ENCODE results near the gene TDRD7. TPM values are rescaled to one million over a fixed set of nuclear protein-coding genes. Genes with fewer than 3 reads are reported as not detected.

Gene TDRD7
- total and polyA plus RNA-seq, 2 of the 13 experiments (the other 11 are each of a cell fraction or from before 2014, with no cell fraction given): 9.8 to 15.5 TPM

GRCh38 chr9:97531888-97532376, 120.0 kb downstream of the TDRD7 start:
- 25% methylated on average over 9 of the region's 9 CpGs for WGBS (ENCODE audit: low lambda C conversion rate)
- ATAC-seq: no peak
- intact Hi-C loops (cut with micrococcal nuclease; ENCODE audit: unreplicated experiment): no loop called here
- TF ChIP-seq ZNF792 (CRISPR knock-in tag; IDR thresholded peaks at IDR 0.05) (no peak), RBAK (CRISPR knock-in tag; IDR thresholded peaks at IDR 0.05) (no peak), FOXP1 (IDR thresholded peaks at IDR 0.05) (no peak), FOXP1 (CRISPR knock-in tag; IDR thresholded peaks at IDR 0.05) (no peak), TGIF2 (CRISPR knock-in tag; IDR thresholded peaks at IDR 0.05) (no peak), ZNF782 (CRISPR knock-in tag; IDR thresholded peaks at IDR 0.05; ENCODE audit: borderline replicate concordance) (no peak)
- TF ChIP-seq, protein P1, sequence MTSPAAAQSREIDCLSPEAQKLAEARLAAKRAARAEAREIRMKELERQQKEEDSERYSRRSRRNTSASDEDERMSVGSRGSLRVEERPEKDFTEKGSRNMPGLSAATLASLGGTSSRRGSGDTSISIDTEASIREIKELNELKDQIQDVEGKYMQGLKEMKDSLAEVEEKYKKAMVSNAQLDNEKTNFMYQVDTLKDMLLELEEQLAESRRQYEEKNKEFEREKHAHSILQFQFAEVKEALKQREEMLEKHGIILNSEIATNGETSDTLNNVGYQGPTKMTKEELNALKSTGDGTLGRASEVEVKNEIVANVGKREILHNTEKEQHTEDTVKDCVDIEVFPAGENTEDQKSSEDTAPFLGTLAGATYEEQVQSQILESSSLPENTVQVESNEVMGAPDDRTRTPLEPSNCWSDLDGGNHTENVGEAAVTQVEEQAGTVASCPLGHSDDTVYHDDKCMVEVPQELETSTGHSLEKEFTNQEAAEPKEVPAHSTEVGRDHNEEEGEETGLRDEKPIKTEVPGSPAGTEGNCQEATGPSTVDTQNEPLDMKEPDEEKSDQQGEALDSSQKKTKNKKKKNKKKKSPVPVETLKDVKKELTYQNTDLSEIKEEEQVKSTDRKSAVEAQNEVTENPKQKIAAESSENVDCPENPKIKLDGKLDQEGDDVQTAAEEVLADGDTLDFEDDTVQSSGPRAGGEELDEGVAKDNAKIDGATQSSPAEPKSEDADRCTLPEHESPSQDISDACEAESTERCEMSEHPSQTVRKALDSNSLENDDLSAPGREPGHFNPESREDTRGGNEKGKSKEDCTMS (CRISPR knock-in tag; conservative IDR thresholded peaks at IDR 0.05): no peak
- H4K20me1 ChIP-seq (ENCODE audit: insufficient read depth, low read length): no peaks in the 10 kb centered on the region
- no peaks in the 10 kb centered on the region for H3K79me2 ChIP-seq (ENCODE audit: insufficient read depth, low read length)
- H3K27ac ChIP-seq (ENCODE audit: extremely low read length, insufficient read depth, low read length): no peak overlapping the region
- no TSS peak for BruUV-seq (replicated peaks)
- H3K9me3 ChIP-seq (ENCODE audit: low read length): no peaks in the 10 kb centered on the region
- no peaks in the 10 kb centered on the region for H3K36me3 ChIP-seq (replicated peaks in 1 of 2; ENCODE audit: control insufficient read depth in 1 of 2, insufficient read depth in 2 of 2, low read length in 2 of 2)
- peaks cover 0 to 20% of the 10 kb centered on the region in 2 experiments; a peak in 3 of 5 replicates for H3K27me3 ChIP-seq (ENCODE audit: control insufficient read depth in 1 of 2, insufficient read depth in 2 of 2, low read length in 2 of 2)
- H3K4me2 ChIP-seq (ENCODE audit: low read depth, low read length): no peak overlapping the region
- H2AFZ ChIP-seq (ENCODE audit: low read length): no peak overlapping the region
- DNase-seq (ENCODE audit: low spot score): no peak
- in situ Hi-C loops (cut with HindIII; ENCODE audit: extremely low pct_ligation_motif_present, low pct_unique_long_range_greater_than_20kb): no loop called here
- H3K4me3 ChIP-seq (replicated peaks in 1 of 3; ENCODE audit: insufficient read depth in 1 of 3, low read depth in 2 of 3, low read length in 3 of 3): no peak overlapping the region
- no peak overlapping the region for H3K9ac ChIP-seq (ENCODE audit: insufficient read depth, low read depth, low read length)
- FAIRE-seq: no peak
- ChIA-PET CTCF (ENCODE audit: low intra/inter-chr PET ratio, low total read pairs) (no interaction called here), POLR2A (no interaction called here)
- no peaks in the 10 kb centered on the region for H3K4me1 ChIP-seq (ENCODE audit: insufficient read depth, low read length)

GRCh38 chr9:97534185-97534584, 122.3 kb downstream of the TDRD7 start:
- Histone ChIP-seq H4K20me1 (ENCODE audit: insufficient read depth, low read length) (no peaks in the 10 kb centered on the region), H3K79me2 (ENCODE audit: insufficient read depth, low read length) (no peaks in the 10 kb centered on the region), H3K9me3 (ENCODE audit: low read length) (no peaks in the 10 kb centered on the region), H3K9ac (ENCODE audit: insufficient read depth, low read depth, low read length) (no peak overlapping the region), H3K4me1 (ENCODE audit: insufficient read depth, low read length) (no peaks in the 10 kb centered on the region), H2AFZ (ENCODE audit: low read length) (no peak overlapping the region), H3K36me3 (replicated peaks in 1 of 2; ENCODE audit: control insufficient read depth in 1 of 2, insufficient read depth in 2 of 2, low read length in 2 of 2) (no peaks in the 10 kb centered on the region), H3K4me3 (replicated peaks in 1 of 3; ENCODE audit: insufficient read depth in 1 of 3, low read depth in 2 of 3, low read length in 3 of 3) (no peak overlapping the region), H3K27me3 (ENCODE audit: control insufficient read depth in 1 of 2, insufficient read depth in 2 of 2, low read length in 2 of 2) (peaks cover 0 to under 1% of the 10 kb centered on the region in 2 experiments; a peak in 1 of 5 replicates), H3K4me2 (ENCODE audit: low read depth, low read length) (no peak overlapping the region), H3K27ac (ENCODE audit: extremely low read length, insufficient read depth, low read length) (no peak overlapping the region)
- intact Hi-C loops (cut with micrococcal nuclease; ENCODE audit: unreplicated experiment): no loop called here
- BruUV-seq (replicated peaks): no TSS peak
- ATAC-seq (no peak), FAIRE-seq (no peak), DNase-seq (ENCODE audit: low spot score) (no peak)
- in situ Hi-C loops (cut with HindIII; ENCODE audit: extremely low pct_ligation_motif_present, low pct_unique_long_range_greater_than_20kb): no loop called here
- POLR2A ChIA-PET: no interaction called here
- CTCF ChIA-PET (ENCODE audit: low intra/inter-chr PET ratio, low total read pairs): no interaction called here
- 8% methylated on average over 3 of the region's 3 CpGs for WGBS (ENCODE audit: low lambda C conversion rate)
- TF ChIP-seq ZC3H4 (CRISPR knock-in tag; IDR thresholded peaks at IDR 0.05; ENCODE audit: borderline replicate concordance): no peak
- TF ChIP-seq NPAS2 (CRISPR knock-in tag; IDR thresholded peaks at IDR 0.05; ENCODE audit: borderline replicate concordance): no peak

Measured in HepG2 (cell line).